OCI-LY1 (cell line): Measurements from ENCODE around the gene UTP14C.

ENCODE experiments used
- H2AFZ ChIP-seq: fragments of 200-600 bp; sonication (generic), shearing (Covaris generic); 2 replicates; pipeline ENCODE4 v1.6.0; 2014; ENCODE audit warnings: antibody characterized with exemption, mild to moderate bottlenecking, low read length
- H3F3A ChIP-seq: fragments of 200-600 bp; sonication (generic), shearing (Covaris generic); 2 replicates; pipeline ENCODE4 v1.6.0; 2014; ENCODE audit warnings: mild to moderate bottlenecking, antibody characterized with exemption, low read length, moderate library complexity; ENCODE audit not compliant: insufficient read depth
- H3K27ac ChIP-seq: fragments of 200-600 bp; sonication (generic); 2 replicates; pipeline ENCODE4 v1.5.1; 2014; ENCODE audit warnings: low read length, mixed run types, mild to moderate bottlenecking, low read depth; ENCODE audit not compliant: poor library complexity, severe bottlenecking
- H3K27me3 ChIP-seq: fragments of 200-600 bp; sonication (generic); 2 replicates; pipeline ENCODE4 v1.6.0; 2014; ENCODE audit warnings: antibody characterized with exemption, mild to moderate bottlenecking, low read length, moderate library complexity; ENCODE audit not compliant: insufficient read depth
- H3K36me3 ChIP-seq: fragments of 200-600 bp; sonication (generic); 2 replicates; pipeline ENCODE4 v1.6.1; 2014; ENCODE audit warnings: mild to moderate bottlenecking, antibody characterized with exemption, low read length, moderate library complexity, mixed read lengths; ENCODE audit not compliant: insufficient read depth
- H3K4me1 ChIP-seq: fragments of 200-600 bp; sonication (generic); 2 replicates; pipeline ENCODE4 v1.5.1; 2014; ENCODE audit warnings: mild to moderate bottlenecking, low read length, moderate library complexity; ENCODE audit not compliant: insufficient read depth, severe bottlenecking
- H3K4me2 ChIP-seq: fragments of 200-600 bp; sonication (generic), shearing (Covaris generic); 2 replicates; pipeline ENCODE4 v1.6.1; 2014; ENCODE audit warnings: low read length
- H3K4me3 ChIP-seq: fragments of 200-600 bp; sonication (generic); 2 replicates; pipeline ENCODE4 v1.5.1; 2014; ENCODE audit warnings: low read length, low read depth, mild to moderate bottlenecking, mixed read lengths; ENCODE audit not compliant: poor library complexity, severe bottlenecking
- H3K79me2 ChIP-seq: fragments of 200-600 bp; shearing (Covaris generic); 2 replicates; pipeline ENCODE4 v1.6.1; 2016; ENCODE audit warnings: mixed run types, low read length, mixed read lengths; ENCODE audit not compliant: insufficient read depth
- H3K9ac ChIP-seq: fragments of 200-600 bp; sonication (generic), shearing (Covaris generic); 2 replicates; pipeline ENCODE4 v1.6.1; 2014; ENCODE audit warnings: mild to moderate bottlenecking, low read length, mixed read lengths
- H3K9me2 ChIP-seq: fragments of 200-600 bp; sonication (generic), shearing (Covaris generic); 2 replicates; pipeline ENCODE4 v1.6.1; 2014; ENCODE audit warnings: low read depth, mild to moderate bottlenecking, low read length, mixed read lengths
- H3K9me3 ChIP-seq: fragments of 200-600 bp; shearing (Covaris generic); 2 replicates; pipeline ENCODE4 v1.6.1; 2014; ENCODE audit warnings: low read length, mixed read lengths
- H4K20me1 ChIP-seq: fragments of 200-600 bp; sonication (generic), shearing (Covaris generic); 2 replicates; pipeline ENCODE4 v1.6.0; 2016; ENCODE audit warnings: mild to moderate bottlenecking, low read length; ENCODE audit not compliant: insufficient read depth
- CTCF ChIP-seq: fragments of 200-600 bp; sonication (generic), shearing (Covaris generic); IDR thresholded peaks from 2 replicates; pipeline ENCODE4 v1.5.1; 2017; ENCODE audit warnings: mild to moderate bottlenecking, antibody characterized with exemption, low read length, moderate library complexity, mixed read lengths
- EZH2 ChIP-seq: fragments of 200-600 bp; sonication (generic), shearing (Covaris generic); IDR thresholded peaks from 2 replicates; pipeline ENCODE4 v1.8.0; 2017; ENCODE audit warnings: borderline replicate concordance, mixed run types, mild to moderate bottlenecking, antibody characterized with exemption, low read length, moderate library complexity, mixed read lengths

Gene UTP14C

GRCh38 chr13:51977625-51978024 is 46.9 kb upstream of the UTP14C start:
- Histone ChIP-seq H3K27me3 (no peaks in the 10 kb centered on the region; the same call in 1 of the 2 replicates), H3F3A (no peaks in the 10 kb centered on the region), H3K9me3 (no peaks in the 10 kb centered on the region), H3K27ac (no peak overlapping the region), H3K4me3 (no peak overlapping the region), H3K4me1 (no peaks in the 10 kb centered on the region), H3K79me2 (no peaks in the 10 kb centered on the region), H2AFZ (no peak overlapping the region), H3K9me2 (no peaks in the 10 kb centered on the region), H3K36me3 (no peaks in the 10 kb centered on the region), H3K9ac (no peak overlapping the region), H3K4me2 (no peak overlapping the region), H4K20me1 (no peaks in the 10 kb centered on the region)
- TF ChIP-seq EZH2 = no peak
- no peak for TF ChIP-seq CTCF

- Histone ChIP-seq H3K4me2 (no peak overlapping the region), H3K27ac (no peak overlapping the region), H3K27me3 (no peaks in the 10 kb centered on the region), H3K9me2 (no peaks in the 10 kb centered on the region), H3K4me1 (no peaks in the 10 kb centered on the region), H3K79me2 (no peaks in the 10 kb centered on the region), H3K36me3 (no peaks in the 10 kb centered on the region), H2AFZ (no peak overlapping the region), H3K9ac (no peak overlapping the region), H3F3A (no peaks in the 10 kb centered on the region), H3K9me3 (no peaks in the 10 kb centered on the region), H3K4me3 (no peak overlapping the region), H4K20me1 (no peaks in the 10 kb centered on the region)
- TF ChIP-seq CTCF (no peak), EZH2 (no peak)
Observed at GRCh38 chr13:51978796-51979556, 45.5 kb upstream of the UTP14C start.

- Histone ChIP-seq H3F3A (no peaks in the 10 kb centered on the region), H3K9me3 (no peaks in the 10 kb centered on the region), H3K9me2 (no peaks in the 10 kb centered on the region), H3K27ac (no peak overlapping the region), H2AFZ (no peak overlapping the region), H4K20me1 (no peaks in the 10 kb centered on the region), H3K9ac (no peak overlapping the region), H3K79me2 (no peaks in the 10 kb centered on the region), H3K4me2 (no peak overlapping the region), H3K27me3 (no peaks in the 10 kb centered on the region), H3K4me1 (no peaks in the 10 kb centered on the region), H3K36me3 (no peaks in the 10 kb centered on the region), H3K4me3 (no peak overlapping the region)
- TF ChIP-seq CTCF = no peak
- TF ChIP-seq EZH2 = no peak
Observed at GRCh38 chr13:51980908-51981307, 43.6 kb upstream of the UTP14C start.
